ENCODE measurements around the gene TDG.
"Not testable (repeated sequence)": the region's sequence is repeated elsewhere in the genome, so short reads cannot be mapped to it uniquely, and the experiment has no call there.

Gene TDG

DNA sequence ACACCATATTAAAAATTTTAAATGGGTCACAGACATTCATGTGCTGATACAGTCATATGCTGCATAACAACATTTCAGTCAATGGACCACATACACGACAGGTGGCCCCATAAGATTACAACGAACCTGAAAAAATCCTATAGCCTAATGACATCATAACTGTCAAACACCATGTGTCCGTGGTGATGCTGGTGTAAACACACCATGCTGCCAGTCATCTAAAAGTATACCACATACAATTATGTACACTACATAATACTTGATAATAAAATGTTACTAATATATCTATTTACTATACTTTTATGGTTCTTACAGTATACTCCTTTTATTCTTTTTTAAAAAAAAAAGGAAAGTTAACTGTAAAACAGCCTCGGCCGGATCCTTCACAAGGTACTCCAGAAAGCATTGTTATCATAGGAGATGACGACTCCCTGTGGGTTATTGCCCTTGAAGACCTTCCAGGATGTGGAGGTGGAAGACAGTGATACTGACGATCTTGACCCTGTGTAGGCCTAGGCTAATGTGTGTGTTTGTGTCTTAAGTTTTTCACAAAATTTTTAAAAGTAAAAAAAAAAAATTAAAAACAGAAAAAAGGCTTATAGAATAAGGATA lies 5.0 kb upstream of the TDG start:
- DNase-seq (ENCODE audit: low spot score), result no peak

DNA sequence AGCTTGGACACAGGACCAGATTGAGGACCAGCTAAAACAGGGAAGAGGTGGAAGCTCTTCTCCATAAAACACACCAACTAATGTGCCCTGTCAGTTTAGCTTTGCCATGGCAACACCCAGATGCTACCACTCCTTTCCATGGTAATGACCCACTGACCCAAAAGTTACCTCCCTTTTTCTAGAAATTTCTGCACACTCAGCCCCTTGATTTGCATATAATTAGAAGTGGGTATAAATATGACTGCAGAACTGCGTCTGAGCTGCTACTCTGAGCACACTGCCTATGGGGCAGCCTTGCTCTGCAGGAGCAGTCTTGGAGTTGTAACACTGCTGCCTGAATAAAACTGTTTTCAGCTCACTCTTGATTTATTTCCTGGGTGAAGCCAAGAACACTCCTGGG lies 3.2 kb upstream of the TDG start:
- DNase-seq (ENCODE audit: low spot score), result no peak

DNA sequence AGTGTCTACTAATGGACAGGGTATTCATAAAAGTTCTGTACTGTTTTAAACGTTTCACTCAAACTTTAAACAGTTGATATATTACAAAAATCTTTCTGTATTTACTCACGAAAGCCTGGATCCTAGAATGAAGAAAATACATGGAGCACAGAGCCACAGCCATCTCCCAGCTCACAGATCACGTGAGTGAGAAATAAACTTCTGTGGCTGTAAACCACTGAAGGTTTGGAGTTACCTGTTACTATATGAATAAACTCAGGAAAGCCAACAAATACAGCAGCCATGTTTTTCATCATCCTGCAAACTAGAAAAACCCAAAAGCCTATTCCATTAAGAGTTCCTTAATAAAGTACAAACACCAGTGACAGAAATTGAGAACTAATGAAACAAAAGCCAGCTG lies 867 bp upstream of the TDG start:
- no peak for DNase-seq (ENCODE audit: low spot score)

DNA sequence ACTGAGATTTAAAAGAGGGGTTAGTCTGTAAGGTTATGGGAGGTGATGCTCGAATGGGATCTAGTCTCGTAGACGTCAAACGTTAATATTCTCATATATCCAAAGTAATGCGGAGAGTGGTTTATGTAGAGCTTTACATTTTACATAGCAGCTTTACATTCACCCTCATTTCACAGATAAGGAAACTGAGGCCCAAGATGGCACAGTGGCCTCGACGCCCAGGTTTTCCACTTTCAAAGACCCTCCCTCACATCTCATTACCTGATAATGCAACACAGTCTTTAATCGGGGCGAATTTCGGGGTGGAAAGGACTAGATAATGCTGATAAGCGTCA lies 450 bp upstream of the TDG start:
- no peak for DNase-seq (ENCODE audit: low spot score)

DNA sequence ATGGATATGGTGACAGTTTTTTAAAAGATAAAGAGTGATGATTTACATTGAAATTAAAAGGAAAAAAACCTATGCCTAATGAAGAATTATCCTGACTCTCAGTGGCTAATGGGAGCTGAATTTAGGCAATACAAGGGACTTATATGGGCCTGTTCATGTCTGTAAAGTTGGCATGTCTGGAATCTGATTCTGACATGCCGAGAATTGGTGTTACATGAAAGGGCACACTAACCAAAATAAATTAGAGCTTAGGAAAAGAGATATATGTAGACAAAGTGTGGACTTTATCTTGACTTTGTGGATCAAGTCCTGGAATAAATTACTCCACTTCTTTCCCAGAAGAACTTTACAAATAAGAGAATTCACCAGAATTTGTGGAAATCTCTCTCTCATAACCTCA lies 1.1 kb downstream of the TDG start:
- DNase-seq (ENCODE audit: low spot score), result no peak

DNA sequence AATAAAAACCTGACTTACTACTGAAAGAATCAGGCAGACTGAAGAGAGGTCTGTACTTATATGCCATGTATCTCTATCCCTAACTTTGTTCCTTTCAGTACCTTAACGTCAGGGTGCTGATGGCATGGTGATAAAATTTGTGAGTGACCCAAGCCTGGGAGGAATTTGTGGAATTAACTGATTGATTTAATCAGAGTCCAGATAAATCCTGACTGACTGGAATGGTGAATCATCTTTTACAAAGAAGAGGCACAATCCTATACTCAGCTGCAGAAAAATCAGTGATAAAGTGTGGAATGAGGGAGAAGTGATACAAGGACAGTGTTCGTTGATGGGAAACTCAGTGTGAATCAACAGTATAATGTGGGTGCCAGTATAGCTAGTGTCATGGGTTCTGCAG lies 3.7 kb downstream of the TDG start:
- no peak for DNase-seq (ENCODE audit: low spot score)

DNA sequence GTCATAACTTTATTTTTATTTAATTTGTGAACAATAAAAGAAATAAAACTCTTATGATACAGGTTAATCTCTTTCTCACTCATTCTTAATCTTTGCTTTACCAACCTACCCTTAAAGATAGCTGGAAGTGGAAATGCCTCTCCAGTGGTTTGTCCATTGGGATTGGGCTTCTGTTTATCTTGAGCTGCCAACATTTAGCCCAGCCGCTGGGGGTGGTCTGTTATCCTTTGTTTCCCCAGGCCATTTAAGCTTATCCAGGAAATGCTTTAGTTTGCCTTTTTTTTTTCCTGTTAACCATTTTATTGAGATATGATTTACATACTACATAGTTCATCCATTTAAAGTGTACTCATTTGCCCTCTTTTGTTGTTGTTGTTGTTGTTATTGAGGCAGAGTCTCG lies 8.2 kb downstream of the TDG start:
- DNase-seq (ENCODE audit: low spot score), result no peak

DNA sequence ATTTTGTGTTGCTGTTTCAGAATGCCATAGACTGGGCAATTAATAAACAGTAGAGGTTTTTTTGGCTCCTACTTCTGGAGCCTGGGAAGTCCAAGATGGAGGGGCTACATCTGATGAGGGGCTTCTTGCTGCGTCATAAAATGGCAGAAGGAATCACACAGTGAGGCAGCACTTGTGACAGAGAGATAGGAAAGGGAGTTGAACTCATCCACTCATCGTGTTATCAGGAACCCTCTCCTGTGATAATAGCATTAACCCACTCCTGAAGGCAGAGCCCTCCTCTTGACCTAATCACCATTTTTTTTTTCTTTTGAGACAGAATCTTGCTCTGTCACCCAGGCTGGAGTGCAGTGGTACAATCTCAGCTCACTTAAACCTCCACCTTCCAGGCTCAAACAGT lies 9.7 kb downstream of the TDG start:
- no peak for DNase-seq (ENCODE audit: low spot score)

DNA sequence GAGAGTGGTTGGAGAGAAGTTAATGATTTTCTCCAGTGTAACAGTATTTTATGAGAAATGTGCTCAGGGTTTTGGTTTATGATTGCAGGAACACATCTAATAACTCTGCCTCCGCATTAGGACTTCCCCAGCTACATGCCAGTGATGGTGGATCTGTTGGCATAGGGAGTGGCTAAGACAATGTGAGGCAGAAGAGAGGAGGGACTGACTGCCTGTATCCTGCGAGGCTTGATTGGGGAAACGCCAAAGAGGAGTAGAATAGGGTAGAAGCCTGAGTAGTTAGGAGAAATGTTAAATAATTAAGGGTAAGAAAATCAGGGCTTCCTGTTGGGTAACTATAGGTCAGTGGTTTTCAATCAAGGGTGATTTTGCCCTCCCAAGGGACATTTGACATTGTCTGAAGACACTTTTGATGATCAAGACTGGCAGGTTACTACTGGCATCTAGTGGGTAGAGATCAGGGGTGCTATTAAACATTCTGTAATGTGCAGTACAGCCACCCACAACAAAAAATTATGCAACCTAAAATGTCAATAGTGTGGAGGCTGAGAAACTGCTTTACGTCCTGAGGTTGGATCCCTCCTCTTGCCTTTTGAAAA lies 12.8 kb downstream of the TDG start:
- DNase-seq (ENCODE audit: low spot score), result no peak

DNA sequence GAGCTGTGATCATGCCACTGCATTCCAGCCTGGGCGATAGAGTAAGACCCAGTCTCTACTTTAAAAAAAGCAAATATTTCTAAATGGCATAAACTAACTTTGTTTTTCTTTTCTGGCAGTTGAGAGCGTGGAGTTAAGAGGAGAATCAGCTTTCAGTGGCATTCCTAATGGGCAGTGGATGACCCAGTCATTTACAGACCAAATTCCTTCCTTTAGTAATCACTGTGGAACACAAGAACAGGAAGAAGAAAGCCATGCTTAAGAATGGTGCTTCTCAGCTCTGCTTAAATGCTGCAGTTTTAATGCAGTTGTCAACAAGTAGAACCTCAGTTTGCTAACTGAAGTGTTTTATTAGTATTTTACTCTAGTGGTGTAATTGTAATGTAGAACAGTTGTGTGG lies 21.2 kb downstream of the TDG start:
- DNase-seq (ENCODE audit: low spot score), result no peak

DNA sequence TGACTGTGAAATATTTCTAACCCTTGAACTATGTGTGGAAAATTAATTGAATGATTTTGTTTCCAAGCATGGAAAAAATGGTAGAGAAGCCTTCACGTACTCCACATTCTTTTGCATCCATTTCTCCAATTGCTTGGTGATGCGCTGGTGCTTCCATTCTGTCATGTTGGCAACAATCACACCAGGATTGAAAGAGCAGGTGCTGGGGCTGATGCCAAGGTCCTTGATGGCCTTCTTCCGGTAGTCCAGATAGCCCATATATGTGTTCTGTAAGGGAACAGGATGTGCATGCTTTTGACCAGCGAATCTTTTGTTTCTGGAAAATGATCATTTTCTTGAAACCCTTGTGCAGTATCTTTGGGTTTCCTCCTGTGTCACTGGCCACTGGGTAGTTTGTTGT lies 28.6 kb downstream of the TDG start:
- no peak for DNase-seq (ENCODE audit: low spot score)

DNA sequence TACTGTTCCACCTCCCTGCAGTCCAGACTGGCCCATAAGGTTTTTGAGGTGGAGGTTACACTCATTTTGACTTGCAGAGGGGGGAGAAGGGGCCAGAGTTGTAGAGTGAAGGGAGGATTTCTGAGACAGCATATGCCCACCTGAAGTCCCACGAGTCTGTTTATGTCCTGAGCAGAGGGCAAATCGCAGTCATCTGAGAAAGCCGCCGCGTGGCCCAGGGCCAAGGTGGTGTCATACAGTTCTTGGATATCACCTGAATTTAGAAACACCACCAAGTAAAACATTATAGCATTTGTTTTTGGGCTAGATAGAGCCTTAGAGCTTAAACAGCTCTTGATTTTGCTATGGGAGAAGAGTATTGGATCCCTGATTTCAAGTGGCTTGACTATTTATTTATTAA lies 30.9 kb downstream of the TDG start:
- no peak for DNase-seq (ENCODE audit: low spot score)

DNA sequence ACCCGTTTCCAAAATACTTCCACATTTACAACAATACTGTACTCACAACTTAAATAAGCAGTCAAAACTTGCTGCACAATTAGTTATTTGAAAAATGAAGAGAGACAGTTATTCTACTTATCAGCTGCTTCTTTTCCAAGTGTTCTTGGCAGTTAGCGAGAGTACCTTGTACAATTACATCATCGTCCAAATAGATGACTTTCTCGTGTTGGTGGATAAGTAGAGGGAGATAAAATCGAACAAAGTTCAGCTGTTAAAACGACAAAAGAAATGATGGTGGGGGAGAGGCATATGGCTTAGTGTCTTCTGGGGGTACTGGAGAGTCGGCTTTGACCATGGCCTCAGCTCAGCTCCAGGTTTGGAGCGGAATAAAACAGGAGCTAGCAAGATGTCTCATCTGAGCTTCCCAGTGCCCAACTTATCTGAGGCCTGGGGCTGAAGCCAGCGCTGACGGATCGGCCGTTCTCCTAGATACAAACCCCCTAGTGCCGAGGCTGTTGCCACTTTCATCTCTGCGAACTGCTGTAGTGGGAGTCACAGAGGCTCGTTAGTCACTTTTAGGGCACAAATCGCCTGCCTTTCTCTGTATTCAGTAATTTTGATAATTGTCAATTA lies 31.7 kb downstream of the TDG start:
- DNase-seq (ENCODE audit: low spot score), result no peak

DNA sequence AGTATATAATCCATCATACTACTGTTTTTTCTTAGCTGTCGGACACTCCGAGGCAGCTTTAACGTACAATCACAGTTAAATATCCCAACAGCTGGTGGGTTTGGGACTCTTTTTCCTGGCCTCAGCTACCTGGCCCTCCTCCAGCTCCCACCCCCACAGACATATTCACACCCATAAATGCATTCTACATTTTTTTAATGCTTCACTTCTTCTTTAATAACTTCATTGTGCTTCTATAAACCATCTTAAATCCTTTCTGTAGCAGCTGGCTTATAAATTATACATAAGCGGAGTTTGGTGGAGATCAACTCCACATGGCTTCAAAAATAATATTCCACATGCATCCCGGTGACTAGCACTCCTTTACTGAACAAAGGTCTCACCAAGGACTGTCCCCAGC lies 33.3 kb downstream of the TDG start:
- DNase-seq (ENCODE audit: low spot score), result peak; percentile 48

DNA sequence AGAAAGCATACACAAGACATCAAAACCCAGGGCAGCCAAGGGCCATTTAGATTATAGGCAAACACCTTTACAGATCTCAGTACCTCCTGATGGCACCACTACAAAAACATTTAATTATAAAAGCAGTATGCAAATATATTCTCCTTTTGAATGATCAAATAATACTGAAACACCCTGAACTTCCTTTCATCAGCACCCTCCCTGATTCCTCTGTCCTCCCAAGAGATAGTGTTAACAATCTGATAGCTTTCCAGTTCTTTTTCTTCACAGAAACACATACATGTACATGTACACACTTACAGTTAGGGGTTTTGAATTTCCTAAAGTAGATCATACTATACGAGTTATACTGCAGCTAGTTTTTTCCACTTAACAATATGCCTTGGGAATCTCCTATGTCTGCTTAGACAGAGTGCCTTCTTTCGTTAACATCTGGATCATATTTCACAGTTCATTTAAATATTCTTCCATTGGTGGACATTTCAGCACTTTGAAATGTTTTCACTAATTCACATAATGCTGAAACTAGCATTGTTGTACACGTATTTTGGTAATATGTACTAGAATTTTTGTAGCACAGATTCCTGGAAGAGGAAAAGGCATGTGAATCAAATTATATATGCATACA lies 35.2 kb downstream of the TDG start:
- DNase-seq (ENCODE audit: low spot score), result no peak

DNA sequence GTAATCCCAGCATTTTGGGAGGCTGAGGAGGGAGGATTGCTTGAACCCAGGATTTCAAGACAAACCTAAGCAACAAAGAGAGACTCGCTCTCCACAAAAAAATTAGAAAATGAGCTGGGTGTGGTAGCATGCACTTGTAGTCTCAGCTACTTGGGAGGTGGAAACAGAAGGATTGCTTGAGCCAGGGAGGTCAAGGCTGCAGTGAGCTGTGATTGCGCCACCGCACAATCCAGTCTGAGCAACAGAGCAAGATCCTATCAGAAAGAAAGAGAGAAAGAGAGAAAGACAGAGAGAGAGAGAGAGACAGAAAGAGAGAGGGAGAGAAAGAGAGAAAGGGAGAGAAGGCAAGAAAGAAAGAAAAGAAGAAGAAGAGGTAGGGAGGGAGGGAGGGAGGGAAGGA lies 37.0 kb downstream of the TDG start:
- DNase-seq (ENCODE audit: low spot score), result no peak

DNA sequence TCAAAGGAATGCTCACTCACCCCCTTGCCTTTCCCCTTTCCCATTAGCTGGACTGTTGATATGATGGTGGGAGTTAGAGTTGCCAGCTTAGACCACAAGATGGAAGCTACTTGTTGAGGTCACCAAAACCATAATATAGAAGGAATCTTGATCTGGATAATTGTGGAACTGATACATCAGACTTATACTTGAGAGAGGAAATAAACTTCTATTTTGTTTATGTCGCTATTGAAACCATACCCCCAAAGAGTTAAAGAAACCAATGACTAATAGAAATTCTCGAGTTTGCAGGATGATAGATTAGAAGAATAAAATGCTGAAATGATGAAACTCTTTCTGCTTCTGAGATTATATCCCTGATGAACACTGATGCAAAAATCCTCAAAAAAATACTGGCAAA lies 37.9 kb downstream of the TDG start:
- DNase-seq (ENCODE audit: low spot score), result no peak

DNA sequence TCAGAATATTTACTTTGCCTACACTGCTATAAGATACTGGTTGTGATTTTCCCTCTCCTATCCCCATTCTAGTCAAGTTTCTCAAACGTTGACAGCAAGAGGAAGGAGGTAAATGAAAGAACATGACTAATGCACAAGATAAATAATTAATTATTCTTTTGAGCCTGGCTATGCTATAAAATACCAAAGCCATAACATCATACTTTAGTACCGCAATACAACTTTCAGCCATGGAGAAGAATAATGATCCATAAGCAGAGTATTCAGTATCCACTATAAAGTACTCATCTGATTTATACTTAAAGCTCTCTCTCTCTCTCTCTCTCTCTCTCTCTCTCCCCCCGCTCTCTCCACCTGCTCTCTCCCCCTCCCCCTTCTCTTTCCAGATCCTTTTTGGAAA lies 41.3 kb downstream of the TDG start:
- DNase-seq (ENCODE audit: low spot score), result no peak

DNA sequence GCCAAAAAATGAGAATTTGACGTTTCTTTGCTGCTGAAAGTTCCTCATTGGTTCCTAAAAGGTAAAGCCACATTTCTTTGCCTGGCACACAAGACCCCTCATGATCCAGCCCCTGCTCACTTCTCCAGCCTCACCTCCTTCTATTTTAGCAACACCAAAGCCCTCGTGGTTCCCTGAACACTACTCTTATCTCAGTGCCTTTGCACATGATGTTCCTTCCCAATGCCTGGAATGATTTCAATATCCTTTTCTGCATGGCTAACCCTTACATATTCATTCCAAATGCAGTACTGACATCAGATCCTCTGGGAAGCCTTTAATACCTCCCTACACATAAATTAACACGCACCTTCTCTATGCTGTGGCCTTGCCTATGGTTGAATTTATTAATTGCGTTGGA lies 44.4 kb downstream of the TDG start:
- no peak for DNase-seq (ENCODE audit: low spot score)

DNA sequence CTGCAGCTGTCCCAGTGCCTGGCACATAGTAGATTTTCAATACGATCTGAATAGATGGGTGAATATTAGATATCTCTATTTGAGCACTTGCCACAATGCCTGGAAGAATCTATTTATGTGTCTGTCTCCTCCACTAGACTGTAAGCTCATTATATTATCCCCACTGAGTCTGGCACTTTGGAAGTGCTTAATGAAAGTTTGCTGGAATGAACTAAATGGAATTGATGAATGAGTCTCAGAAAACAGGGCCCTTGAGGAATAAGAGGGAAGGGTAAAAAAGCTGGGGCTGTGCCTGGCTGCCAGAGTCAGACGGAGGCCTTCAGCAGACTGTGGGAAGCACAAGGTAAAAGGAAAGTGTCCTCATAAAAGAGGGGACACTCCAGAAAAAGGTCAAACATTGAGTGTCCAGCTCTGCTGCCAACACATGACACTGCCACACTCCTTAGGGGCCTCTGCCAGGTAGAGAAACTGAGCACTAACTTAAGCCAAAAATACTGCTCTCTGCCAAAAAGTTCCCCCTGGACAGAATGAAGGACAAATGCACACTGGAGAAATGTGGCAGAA lies 45.0 kb downstream of the TDG start:
- no peak for DNase-seq (ENCODE audit: low spot score)

DNA sequence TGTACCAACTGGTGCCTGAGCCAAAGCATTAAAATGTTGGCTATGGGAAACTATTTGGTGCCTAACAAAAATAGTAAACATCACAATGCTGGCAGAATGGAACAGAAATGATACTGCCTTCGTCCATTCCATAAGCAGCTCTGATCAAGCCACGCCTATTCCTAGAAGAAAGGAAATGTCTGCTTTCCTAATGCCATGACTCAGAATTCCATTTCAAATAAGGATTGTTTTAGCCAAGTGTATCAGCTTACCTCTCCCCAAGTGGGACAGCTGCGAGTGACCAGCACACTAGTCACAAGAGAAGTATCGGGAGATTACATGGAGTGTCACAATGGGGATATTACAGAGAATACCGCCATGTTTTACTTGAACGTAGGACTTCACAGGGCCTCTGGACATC lies 45.6 kb downstream of the TDG start:
- no peak for DNase-seq (ENCODE audit: low spot score)

DNA sequence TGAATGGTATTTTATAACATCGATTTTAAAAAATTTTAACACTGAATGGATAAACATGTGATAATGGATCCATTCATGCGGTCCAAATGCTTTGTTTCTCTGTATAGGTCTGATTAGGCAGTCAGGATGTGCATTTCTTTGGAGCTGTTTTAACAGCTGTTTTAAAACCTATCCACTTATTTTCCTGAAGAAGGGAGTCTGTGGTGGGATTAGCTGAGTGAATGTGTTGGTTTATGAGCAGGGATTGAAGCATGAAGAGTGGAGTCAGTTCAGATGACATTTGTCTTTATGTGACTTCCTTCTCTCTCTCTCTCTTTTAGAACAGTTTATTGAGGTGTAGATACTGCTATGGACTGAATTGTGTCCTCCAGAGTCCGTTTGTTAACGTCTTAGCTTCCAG lies 46.7 kb downstream of the TDG start:
- no peak for DNase-seq (ENCODE audit: low spot score)

DNA sequence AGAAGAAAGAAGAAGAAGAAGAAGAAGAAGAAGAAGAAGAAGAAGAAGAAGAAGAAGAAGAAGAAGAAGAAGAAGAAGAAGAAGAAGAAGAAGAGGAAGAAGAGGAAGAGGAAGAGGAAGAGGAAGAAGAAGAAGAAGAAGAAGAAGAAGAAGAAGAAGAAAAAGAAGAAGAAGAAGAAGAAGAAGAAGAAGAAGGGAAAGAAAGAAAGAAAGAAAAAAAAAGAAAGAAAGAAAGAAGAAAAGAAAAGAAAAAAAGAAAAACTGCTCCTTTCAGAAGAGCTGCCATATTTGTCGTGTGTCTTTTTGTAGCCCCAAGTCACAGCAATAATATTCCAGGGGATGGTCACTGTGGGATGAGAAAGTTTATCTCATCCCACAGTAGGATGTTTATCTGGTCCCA lies 56.2 kb downstream of the TDG start:
- DNase-seq (ENCODE audit: low spot score), result not testable (repeated sequence)

DNA sequence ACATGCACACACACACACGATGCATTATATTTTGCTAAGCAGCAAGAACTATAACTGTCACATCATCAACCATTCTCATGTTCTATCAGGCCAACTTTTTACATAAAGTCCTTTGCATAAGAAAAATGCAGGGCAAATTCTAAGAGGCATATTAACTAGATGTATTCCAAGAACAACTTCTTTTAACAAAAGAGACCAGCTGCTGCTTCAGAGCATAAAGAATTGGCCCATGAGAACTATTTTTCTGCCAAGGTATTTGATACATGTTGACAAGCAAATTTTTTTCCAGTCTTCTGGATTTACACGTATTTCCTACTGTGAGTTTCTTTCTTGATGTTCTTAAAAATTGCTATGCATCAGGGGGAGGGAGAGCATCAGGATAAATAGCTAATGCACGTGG lies 57.1 kb downstream of the TDG start:
- no peak for DNase-seq (ENCODE audit: low spot score)

Data from D341Med (cell line).